ENCODE data around the gene LRIT1.
"Not testable (repeated sequence)": the region's sequence is repeated elsewhere in the genome, so short reads cannot be mapped to it uniquely, and the experiment has no call there.

The LRIT1 gene, protein sequence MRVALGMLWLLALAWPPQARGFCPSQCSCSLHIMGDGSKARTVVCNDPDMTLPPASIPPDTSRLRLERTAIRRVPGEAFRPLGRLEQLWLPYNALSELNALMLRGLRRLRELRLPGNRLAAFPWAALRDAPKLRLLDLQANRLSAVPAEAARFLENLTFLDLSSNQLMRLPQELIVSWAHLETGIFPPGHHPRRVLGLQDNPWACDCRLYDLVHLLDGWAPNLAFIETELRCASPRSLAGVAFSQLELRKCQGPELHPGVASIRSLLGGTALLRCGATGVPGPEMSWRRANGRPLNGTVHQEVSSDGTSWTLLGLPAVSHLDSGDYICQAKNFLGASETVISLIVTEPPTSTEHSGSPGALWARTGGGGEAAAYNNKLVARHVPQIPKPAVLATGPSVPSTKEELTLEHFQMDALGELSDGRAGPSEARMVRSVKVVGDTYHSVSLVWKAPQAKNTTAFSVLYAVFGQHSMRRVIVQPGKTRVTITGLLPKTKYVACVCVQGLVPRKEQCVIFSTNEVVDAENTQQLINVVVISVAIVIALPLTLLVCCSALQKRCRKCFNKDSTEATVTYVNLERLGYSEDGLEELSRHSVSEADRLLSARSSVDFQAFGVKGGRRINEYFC

DNA sequence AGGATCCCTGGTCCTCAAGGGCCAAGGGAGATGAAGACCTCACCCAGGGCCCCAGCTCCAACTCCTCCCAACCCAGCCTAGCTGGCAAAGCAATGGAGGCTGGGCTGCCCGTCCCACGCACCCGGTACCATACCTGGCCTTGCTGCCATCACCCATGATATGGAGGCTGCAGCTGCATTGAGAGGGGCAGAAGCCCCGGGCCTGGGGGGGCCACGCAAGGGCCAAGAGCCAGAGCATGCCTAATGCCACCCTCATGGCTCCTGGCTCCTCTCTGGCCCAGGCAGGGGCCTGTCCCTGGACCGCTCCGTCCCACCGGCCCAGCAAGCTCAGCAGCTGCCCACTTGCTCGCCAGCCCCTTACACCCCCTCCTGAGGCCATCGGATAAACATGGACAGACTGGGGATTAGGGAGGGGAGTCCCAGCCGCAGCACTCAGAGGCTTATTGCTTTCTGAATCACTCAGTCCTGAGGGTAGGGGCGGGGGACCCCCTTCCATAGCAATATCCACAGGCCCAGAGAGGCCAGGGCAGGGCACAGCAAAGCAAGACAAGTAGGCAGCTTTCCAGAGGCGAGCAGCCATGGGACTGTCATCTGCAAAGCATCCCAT, at the start of gene LRIT1:
TSS of gene LRIT1 (minus strand) at position 362 of the 606 bp plus-strand sequence. CDS start at position 255, 107 bp downstream.
- H3K4me1 ChIP-seq (ENCODE audit: control insufficient read depth in 5 of 5, insufficient read depth in 5 of 5, low read length in 5 of 5) = peaks cover 0 to 15% (median 6%) of the 10 kb centered on the region in 5 donors
- no peaks in the 10 kb centered on the region for H3K9me3 ChIP-seq (ENCODE audit: control insufficient read depth in 5 of 5, low read length in 5 of 5)
- H3K9ac ChIP-seq (ENCODE audit: low read length in 5 of 5) = no peak within 1 kb of the TSS
- H3K27me3 ChIP-seq (ENCODE audit: control insufficient read depth in 5 of 5, insufficient read depth in 4 of 5, low read length in 5 of 5) = peaks cover 0 to 8% (median 4%) of the 10 kb centered on the region in 5 donors
- H3K27ac ChIP-seq (ENCODE audit: low read depth, low read length) = no peak within 1 kb of the TSS
- no peak within 1 kb of the TSS for H3K4me3 ChIP-seq (ENCODE audit: low read depth in 1 of 5, low read length in 5 of 5)
- no peaks in the 10 kb centered on the region for H3K36me3 ChIP-seq (ENCODE audit: control insufficient read depth in 5 of 5, insufficient read depth in 5 of 5, low read length in 5 of 5)

DNA sequence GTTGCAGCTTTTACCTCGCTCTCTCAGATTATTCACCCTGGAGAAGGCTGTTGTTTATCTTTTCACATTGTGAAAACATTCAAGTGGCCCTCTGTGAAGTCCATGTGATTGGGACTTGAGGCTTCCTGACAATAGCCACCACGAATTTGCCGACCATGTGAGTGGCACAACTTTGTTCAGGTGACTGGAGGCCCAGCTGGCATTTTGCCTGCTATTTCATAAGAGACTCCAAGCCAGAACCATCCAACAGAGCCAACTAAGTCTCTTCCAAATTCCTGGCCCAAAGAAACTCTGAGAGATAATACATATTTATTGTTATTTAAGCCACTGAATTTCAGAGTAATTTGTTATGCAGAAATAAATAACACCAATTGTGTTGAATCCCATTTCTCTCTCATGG, 48.9 kb upstream of the LRIT1 start:
- Histone ChIP-seq H3K36me3 (ENCODE audit: control insufficient read depth in 5 of 5, insufficient read depth in 5 of 5, low read length in 5 of 5) (no peaks in the 10 kb centered on the region), H3K4me3 (ENCODE audit: low read depth in 1 of 5, low read length in 5 of 5) (no peak overlapping the region), H3K27ac (ENCODE audit: low read depth, low read length) (no peak overlapping the region), H3K9me3 (ENCODE audit: control insufficient read depth in 5 of 5, low read length in 5 of 5) (no peaks in the 10 kb centered on the region), H3K4me1 (ENCODE audit: control insufficient read depth in 5 of 5, insufficient read depth in 5 of 5, low read length in 5 of 5) (peaks cover 0 to 3% (median 0%) of the 10 kb centered on the region in 5 donors), H3K27me3 (ENCODE audit: control insufficient read depth in 5 of 5, insufficient read depth in 4 of 5, low read length in 5 of 5) (no peaks in the 10 kb centered on the region), H3K9ac (ENCODE audit: low read length in 5 of 5) (no peak overlapping the region)

DNA sequence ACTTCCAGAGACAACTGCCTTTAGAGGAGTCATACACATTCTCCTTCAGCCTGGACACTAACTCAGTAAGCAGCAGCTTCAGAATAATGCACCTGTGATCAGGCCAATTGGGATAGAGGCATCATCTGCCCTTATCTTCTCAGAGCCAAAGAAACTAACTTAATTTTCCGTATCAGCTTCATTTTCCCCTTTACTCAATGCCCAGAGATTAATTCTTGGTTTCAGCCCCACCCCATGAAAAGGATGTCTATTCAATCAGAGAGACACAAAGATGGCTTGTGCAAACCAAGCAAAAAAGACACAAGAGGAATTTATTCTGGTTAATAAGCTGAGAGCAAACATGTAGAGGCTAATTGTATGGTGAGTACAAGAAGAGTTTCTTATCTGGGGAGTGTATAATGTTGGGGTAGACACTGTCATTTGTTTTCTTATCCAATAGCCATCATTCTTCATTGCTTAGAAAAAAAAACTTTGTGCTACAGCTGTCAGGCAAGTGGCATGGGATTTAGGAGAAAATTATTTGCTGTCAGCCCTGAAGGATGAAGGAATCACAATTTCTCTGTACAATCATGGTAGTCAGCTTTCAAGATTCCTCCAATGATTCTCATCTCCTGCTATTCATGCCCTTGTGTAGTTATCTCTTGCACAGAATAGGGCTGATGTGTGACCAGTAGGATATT, 48.3 kb upstream of the LRIT1 start:
- H3K27me3 ChIP-seq (ENCODE audit: control insufficient read depth in 5 of 5, insufficient read depth in 4 of 5, low read length in 5 of 5) = no peaks in the 10 kb centered on the region
- H3K4me3 ChIP-seq (ENCODE audit: low read depth in 1 of 5, low read length in 5 of 5) = no peak overlapping the region
- no peak overlapping the region for H3K9ac ChIP-seq (ENCODE audit: low read length in 5 of 5)
- H3K27ac ChIP-seq (ENCODE audit: low read depth, low read length) = no peak overlapping the region
- no peaks in the 10 kb centered on the region for H3K9me3 ChIP-seq (ENCODE audit: control insufficient read depth in 5 of 5, low read length in 5 of 5)
- H3K36me3 ChIP-seq (ENCODE audit: control insufficient read depth in 5 of 5, insufficient read depth in 5 of 5, low read length in 5 of 5) = no peaks in the 10 kb centered on the region
- H3K4me1 ChIP-seq (ENCODE audit: control insufficient read depth in 5 of 5, insufficient read depth in 5 of 5, low read length in 5 of 5) = peaks cover 0 to 3% (median 0%) of the 10 kb centered on the region in 5 donors

DNA sequence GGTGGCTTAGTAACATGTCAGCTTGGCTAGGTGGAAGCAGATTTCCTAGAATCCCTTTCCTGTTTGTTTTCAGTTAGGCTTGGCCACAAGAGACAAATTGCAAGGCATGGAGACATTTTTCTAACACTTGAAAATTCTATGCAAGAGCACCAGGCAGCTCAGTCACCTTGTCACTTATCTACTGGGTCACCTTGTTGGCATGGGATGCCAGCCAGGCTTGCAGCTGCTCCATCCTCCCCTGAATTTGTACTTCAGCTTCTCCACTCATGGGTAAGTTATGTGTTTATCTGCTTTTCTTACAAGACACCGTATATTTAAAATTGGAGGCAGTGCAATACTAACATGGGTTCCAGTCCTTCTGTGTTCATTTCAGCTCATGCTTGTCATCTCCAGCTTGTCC, 46.8 kb upstream of the LRIT1 start:
- Histone ChIP-seq H3K4me1 (ENCODE audit: control insufficient read depth in 5 of 5, insufficient read depth in 5 of 5, low read length in 5 of 5) (peaks cover 0 to 3% (median 0%) of the 10 kb centered on the region in 5 donors), H3K4me3 (ENCODE audit: low read depth in 1 of 5, low read length in 5 of 5) (no peak overlapping the region), H3K27me3 (ENCODE audit: control insufficient read depth in 5 of 5, insufficient read depth in 4 of 5, low read length in 5 of 5) (no peaks in the 10 kb centered on the region), H3K9me3 (ENCODE audit: control insufficient read depth in 5 of 5, low read length in 5 of 5) (no peaks in the 10 kb centered on the region), H3K36me3 (ENCODE audit: control insufficient read depth in 5 of 5, insufficient read depth in 5 of 5, low read length in 5 of 5) (no peaks in the 10 kb centered on the region), H3K27ac (ENCODE audit: low read depth, low read length) (no peak overlapping the region), H3K9ac (ENCODE audit: low read length in 5 of 5) (no peak overlapping the region)

DNA sequence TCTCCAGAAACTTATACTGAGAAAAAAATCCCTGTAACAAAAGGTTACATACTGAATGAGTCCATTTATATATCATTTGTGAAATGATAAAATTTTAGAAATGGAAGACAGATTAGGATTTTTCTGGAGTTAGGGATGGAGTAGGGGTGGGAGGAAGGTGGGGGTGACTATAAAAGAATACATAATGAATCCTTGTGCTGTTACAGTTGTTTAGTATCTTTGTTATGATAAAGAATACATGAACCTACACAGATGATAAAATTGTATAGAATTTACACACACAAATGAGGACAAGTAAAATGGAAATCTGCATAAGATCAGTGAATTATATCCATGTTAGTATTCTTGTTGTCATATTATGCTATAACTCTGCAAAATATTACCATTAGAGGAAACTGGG, 45.3 kb upstream of the LRIT1 start:
- Histone ChIP-seq H3K36me3 (ENCODE audit: control insufficient read depth in 5 of 5, insufficient read depth in 5 of 5, low read length in 5 of 5) (no peaks in the 10 kb centered on the region), H3K4me1 (ENCODE audit: control insufficient read depth in 5 of 5, insufficient read depth in 5 of 5, low read length in 5 of 5) (peaks cover 0 to 3% (median 0%) of the 10 kb centered on the region in 5 donors), H3K9me3 (ENCODE audit: control insufficient read depth in 5 of 5, low read length in 5 of 5) (no peaks in the 10 kb centered on the region), H3K27me3 (ENCODE audit: control insufficient read depth in 5 of 5, insufficient read depth in 4 of 5, low read length in 5 of 5) (no peaks in the 10 kb centered on the region), H3K27ac (ENCODE audit: low read depth, low read length) (no peak overlapping the region), H3K9ac (ENCODE audit: low read length in 5 of 5) (no peak overlapping the region), H3K4me3 (ENCODE audit: low read depth in 1 of 5, low read length in 5 of 5) (no peak overlapping the region)

DNA sequence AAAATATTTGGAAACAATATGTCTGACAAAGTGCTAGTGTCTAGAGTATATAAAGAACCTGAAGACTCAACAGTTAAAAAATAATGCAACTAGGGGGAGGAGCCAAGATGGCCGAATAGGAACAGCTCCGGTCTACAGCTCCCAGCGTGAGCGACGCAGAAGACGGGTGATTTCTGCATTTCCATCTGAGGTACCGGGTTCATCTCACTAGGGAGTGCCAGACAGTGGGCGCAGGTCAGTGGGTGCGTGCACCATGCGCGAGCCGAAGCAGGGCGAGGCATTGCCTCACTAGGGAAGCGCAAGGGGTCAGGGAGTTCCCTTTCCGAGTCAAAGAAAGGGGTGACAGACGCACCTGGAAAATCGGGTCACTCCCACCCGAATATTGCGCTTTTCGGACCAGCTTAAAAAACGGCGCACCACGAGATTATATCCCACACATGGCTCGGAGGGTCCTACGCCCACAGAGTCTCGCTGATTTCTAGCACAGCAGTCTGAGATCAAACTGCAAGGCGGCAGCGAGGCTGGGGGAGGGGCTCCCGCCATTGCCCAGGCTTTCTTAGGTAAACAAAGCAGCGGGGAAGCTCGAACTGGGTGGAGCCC, 38.6 kb upstream of the LRIT1 start:
- H3K27ac ChIP-seq (ENCODE audit: low read depth, low read length); H3K9ac ChIP-seq (ENCODE audit: low read length in 5 of 5); H3K9me3 ChIP-seq (ENCODE audit: control insufficient read depth in 5 of 5, low read length in 5 of 5); H3K27me3 ChIP-seq (ENCODE audit: control insufficient read depth in 5 of 5, insufficient read depth in 4 of 5, low read length in 5 of 5); H3K4me3 ChIP-seq (ENCODE audit: low read depth in 1 of 5, low read length in 5 of 5); H3K36me3 ChIP-seq (ENCODE audit: control insufficient read depth in 5 of 5, insufficient read depth in 5 of 5, low read length in 5 of 5); H3K4me1 ChIP-seq (ENCODE audit: control insufficient read depth in 5 of 5, insufficient read depth in 5 of 5, low read length in 5 of 5): not testable (repeated sequence)

DNA sequence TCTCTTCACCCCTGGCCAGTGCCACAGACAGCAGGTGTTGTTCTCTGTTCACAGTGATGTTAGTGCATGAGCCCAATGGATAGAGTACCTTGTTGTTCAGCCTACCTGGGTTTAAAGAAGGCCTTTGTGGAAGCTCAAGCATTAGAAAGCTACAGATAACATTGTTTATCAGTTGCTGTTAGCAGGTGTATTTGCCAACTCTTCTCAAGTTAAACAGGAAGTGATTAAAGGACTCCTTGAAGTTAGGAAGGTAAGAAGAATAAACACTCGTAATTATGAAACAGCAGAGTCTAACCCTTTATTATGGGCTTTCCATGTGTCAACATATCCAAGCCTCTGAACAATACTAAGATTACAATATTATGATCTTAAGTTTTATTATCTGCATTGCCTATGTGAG, 29.4 kb upstream of the LRIT1 start:
- H3K9me3 ChIP-seq (ENCODE audit: control insufficient read depth in 5 of 5, low read length in 5 of 5) = no peaks in the 10 kb centered on the region
- H3K4me3 ChIP-seq (ENCODE audit: low read depth in 1 of 5, low read length in 5 of 5) = no peak overlapping the region
- H3K36me3 ChIP-seq (ENCODE audit: control insufficient read depth in 5 of 5, insufficient read depth in 5 of 5, low read length in 5 of 5) = no peaks in the 10 kb centered on the region
- no peaks in the 10 kb centered on the region for H3K4me1 ChIP-seq (ENCODE audit: control insufficient read depth in 5 of 5, insufficient read depth in 5 of 5, low read length in 5 of 5)
- no peak overlapping the region for H3K9ac ChIP-seq (ENCODE audit: low read length in 5 of 5)
- H3K27me3 ChIP-seq (ENCODE audit: control insufficient read depth in 5 of 5, insufficient read depth in 4 of 5, low read length in 5 of 5) = peaks cover 3 to 10% (median 4%) of the 10 kb centered on the region in 5 donors
- H3K27ac ChIP-seq (ENCODE audit: low read depth, low read length) = no peak overlapping the region

DNA sequence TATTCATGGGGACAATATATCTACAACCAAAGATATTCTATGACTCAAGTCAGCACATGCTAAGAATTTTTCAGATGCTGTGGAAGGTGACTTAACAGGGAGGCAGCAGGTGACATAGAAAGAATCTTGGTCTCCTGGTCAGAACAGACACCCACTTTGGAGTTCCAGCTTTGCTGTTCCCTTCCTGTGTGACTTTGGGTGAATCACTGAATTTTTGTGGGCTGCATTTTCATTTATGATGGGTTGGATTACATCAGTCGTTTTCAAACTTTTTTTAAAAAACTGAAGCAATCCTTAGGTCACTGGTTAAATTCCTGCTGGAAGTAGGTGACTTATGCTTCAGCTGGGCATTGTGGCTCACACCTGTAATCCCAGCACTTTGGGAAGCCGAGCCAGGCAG, 28.4 kb upstream of the LRIT1 start:
- no peak overlapping the region for H3K9ac ChIP-seq (ENCODE audit: low read length in 5 of 5)
- peaks cover 3 to 10% (median 4%) of the 10 kb centered on the region in 5 donors for H3K27me3 ChIP-seq (ENCODE audit: control insufficient read depth in 5 of 5, insufficient read depth in 4 of 5, low read length in 5 of 5)
- H3K9me3 ChIP-seq (ENCODE audit: control insufficient read depth in 5 of 5, low read length in 5 of 5) = no peaks in the 10 kb centered on the region
- H3K36me3 ChIP-seq (ENCODE audit: control insufficient read depth in 5 of 5, insufficient read depth in 5 of 5, low read length in 5 of 5) = no peaks in the 10 kb centered on the region
- H3K4me1 ChIP-seq (ENCODE audit: control insufficient read depth in 5 of 5, insufficient read depth in 5 of 5, low read length in 5 of 5) = peaks cover 0 to under 1% (median 0%) of the 10 kb centered on the region in 5 donors
- H3K4me3 ChIP-seq (ENCODE audit: low read depth in 1 of 5, low read length in 5 of 5) = no peak overlapping the region
- no peak overlapping the region for H3K27ac ChIP-seq (ENCODE audit: low read depth, low read length)

DNA sequence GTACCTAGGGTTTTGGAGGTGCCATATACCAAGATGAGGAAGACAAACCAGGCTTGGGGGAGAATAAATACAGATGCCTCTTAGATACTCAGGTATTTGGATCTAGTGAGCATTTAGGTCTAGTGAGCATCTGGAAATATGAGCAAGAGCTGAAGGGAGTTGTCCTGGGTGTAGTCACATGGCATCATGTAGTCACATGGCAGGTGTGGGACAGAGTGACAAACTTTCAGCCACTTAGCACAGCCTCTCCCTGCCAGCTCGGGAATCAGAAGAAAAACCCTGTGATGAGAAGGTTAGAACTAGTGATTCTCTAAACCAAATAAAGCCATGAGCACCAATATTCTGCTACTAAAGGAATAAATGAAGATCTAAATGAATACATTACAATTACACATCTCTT, 27.8 kb upstream of the LRIT1 start:
- Histone ChIP-seq H3K27me3 (ENCODE audit: control insufficient read depth in 5 of 5, insufficient read depth in 4 of 5, low read length in 5 of 5) (peaks cover 3 to 10% (median 4%) of the 10 kb centered on the region in 5 donors), H3K9ac (ENCODE audit: low read length in 5 of 5) (no peak overlapping the region), H3K27ac (ENCODE audit: low read depth, low read length) (no peak overlapping the region), H3K4me3 (ENCODE audit: low read depth in 1 of 5, low read length in 5 of 5) (no peak overlapping the region), H3K4me1 (ENCODE audit: control insufficient read depth in 5 of 5, insufficient read depth in 5 of 5, low read length in 5 of 5) (peaks cover 0 to 2% (median 0%) of the 10 kb centered on the region in 5 donors), H3K9me3 (ENCODE audit: control insufficient read depth in 5 of 5, low read length in 5 of 5) (no peaks in the 10 kb centered on the region), H3K36me3 (ENCODE audit: control insufficient read depth in 5 of 5, insufficient read depth in 5 of 5, low read length in 5 of 5) (no peaks in the 10 kb centered on the region)
